NCI-H82 treated with DMSO at 0.1 percent for 48 hours (cell line): ENCODE data around the gene KIF1B.

Source experiments
- DNase-seq: peaks from one replicate; lab custom pipeline; 2025; ENCODE audit not compliant: unreplicated experiment; lab: John Stamatoyannopoulos, UW

KIF1B gene

GRCh38 chr1:10280439-10281350 lies 70.3 kb downstream of the KIF1B start:
- DNase-seq, result no peak

- DNase-seq, result no peak
These were observed 73.1 kb downstream of the KIF1B start for GRCh38 chr1:10283318-10283984.

DNA sequence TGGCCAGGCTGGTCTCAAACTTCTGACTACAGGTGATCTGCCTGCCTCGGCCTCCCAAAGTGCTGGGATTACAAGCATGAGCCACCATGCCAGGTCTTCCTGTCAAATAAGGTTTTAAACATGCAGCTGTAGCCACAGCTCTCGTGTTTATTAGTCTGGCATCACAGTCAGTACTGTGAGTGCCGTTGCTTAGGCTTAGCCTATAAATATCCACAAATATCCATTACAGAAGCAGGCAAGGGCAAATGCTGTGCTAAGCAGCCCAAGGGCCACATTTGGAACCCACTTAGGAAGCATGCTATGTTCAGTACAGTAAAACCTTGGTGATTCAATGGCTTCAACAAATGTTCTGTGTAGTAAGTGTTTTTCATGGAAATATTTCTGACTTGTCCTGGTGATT lies 75.9 kb downstream of the KIF1B start:
- DNase-seq, result no peak

- no peak for DNase-seq
These were observed 76.8 kb downstream of the KIF1B start for GRCh38 chr1:10287023-10287645.

DNA sequence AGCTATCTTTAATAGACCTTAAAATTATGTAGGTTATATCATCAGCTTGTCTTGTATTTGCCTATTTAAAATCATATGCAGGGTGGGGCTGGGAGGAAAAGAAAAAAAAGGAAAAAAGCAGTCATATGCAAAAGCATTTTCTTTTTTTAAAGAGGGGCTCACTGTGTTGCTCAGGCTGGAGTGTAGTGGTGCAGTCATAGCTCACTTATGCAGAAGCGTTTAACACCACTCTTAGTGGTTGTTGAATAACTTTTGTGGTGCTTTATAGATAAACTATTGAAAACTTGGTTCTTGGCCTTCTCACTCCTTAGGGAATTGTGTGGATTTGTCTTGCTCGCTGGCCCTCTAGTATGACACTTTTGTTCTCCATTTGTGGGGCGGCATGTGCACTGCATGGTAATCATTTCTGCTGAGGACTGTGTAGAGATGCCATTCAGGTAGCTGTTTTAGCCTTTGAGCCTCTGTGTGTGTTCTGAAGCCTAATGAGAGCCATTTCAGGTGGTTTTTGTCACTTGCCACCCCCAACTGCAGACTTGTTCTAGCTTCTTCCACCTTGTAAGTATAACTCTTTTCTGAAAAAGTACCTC lies 77.8 kb downstream of the KIF1B start:
- no peak for DNase-seq

DNA sequence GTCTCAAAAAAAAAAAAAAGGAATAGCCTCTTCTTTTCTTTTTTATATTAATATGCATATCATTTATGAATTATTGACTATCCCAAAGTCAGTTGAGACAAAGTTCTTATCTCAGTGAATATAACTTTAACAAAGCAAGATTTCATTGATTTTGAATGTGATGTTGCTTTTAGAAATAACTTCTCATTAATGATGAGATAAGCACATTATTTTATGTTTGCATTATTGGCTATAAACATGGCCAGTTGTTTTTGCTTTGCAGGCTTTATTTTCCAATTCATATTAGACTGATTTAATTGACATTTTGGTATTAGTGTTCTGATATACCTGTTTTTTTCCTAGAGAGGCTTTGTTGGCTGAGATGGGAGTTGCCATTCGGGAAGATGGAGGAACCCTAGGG lies 81.3 kb downstream of the KIF1B start:
- no peak for DNase-seq

- DNase-seq, result no peak
These were observed 81.8 kb downstream of the KIF1B start for GRCh38 chr1:10292188-10292587.

DNA sequence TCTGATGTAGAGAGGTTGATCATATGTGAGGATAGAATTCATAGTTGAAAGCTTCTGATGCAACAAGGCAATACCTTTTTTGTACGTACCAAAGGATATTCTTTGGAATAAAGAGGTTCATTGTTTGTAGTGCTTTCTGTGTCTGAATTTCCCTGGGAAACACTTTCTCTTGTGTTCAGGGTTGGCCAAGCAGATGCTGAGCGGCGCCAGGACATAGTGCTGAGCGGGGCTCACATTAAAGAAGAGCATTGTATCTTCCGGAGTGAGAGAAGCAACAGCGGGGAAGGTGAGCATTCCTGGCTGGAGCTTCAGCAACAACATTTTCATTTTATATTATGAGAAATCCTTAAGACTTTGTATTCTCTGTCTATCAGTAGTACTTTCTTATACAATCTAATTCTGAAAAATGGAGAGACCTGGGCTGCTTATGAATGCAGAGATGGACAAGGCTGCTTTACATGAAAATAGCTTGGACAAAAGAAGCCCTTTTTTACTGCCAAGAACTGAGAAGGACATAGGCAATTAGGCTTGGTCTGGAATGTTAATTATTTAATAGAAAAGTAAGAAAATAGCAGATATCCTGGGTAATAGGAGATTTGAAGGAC lies 85.2 kb downstream of the KIF1B start:
- DNase-seq, result no peak

DNA sequence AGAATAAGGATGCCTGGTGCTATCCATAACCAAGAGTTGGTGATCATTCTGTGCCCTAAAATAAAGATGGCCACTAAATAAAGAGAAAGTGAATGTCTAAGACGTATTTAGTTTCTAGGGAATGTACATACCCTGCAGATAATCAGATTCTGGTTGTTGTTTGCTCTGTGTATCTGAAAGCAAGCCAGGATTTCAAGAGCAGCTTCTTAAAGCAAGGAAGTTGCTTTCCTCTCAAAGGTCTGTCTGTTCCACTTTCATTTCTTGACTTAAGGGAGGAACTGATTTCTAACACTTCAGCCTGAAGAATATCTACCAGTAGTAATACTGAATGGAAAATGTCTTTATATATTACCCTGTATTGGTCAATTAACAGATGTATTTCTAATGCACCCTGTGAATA lies 88.8 kb downstream of the KIF1B start:
- no peak for DNase-seq

DNA sequence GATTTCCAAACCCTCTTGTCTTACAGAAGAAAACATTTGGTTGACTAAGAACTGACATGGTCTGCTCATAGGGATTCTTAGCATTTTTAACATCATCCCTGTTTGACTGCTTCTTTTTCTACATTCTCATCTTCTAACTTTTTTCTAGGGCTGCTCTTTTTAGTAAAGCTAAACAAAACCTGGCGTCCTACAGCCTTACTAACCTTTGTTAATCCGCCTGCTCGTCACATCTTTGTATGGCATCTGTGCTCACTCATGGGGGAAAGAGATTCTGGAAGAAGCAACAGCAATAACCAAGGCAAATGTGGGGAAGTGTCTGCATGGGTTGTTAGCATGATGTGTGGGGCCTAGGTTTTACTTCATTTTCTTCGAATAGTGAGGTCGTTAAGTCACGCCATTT lies 92.0 kb downstream of the KIF1B start:
- DNase-seq, result no peak

- no peak for DNase-seq
These were observed 93.9 kb downstream of the KIF1B start for GRCh38 chr1:10304295-10304694.

DNA sequence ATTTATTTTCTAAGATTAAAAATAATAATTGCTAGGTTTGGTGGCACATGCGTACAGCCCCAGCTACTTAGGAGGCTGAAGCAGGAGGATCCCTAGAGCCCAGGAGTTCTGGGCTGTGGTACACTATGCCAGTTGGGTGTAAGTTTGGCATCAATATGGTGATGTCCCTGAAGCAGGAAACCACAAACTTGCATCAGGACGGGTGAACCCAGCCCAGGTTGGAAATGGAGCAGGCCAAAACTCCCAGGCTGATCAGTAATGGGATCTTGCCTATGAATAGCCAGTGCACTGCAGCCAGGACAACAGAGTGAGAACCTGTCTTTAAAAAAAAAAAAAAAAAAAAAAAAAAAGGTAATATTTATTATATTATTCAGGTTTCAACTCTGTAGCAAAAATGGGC lies 96.1 kb downstream of the KIF1B start:
- DNase-seq, result no peak

- DNase-seq, result no peak
These were observed 97.6 kb downstream of the KIF1B start for GRCh38 chr1:10308001-10308400.

GRCh38 chr1:10309243-10310011 lies 99.1 kb downstream of the KIF1B start:
- DNase-seq, result no peak

DNA sequence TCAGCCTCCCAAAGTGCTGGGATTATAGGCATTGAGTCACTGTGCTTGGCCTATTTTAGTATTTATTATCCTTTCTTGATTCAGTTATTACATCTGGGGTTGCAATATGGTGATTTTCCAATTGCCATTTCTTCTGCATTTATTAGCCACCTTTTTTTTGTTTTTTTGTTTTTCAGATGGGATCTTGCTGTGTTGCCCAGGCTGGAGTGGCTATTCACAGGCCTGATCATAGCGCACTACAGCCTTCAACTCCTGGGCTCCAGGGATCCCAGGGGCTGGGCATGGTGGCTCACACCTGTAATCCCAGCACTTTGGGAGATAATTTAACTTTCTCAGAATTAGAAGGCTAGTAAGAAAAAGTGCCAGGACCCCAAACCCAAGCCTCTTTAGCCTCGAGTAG lies 106.4 kb downstream of the KIF1B start:
- DNase-seq, result no peak

GRCh38 chr1:10319750-10320149 lies 109.4 kb downstream of the KIF1B start:
- DNase-seq, result no peak

DNA sequence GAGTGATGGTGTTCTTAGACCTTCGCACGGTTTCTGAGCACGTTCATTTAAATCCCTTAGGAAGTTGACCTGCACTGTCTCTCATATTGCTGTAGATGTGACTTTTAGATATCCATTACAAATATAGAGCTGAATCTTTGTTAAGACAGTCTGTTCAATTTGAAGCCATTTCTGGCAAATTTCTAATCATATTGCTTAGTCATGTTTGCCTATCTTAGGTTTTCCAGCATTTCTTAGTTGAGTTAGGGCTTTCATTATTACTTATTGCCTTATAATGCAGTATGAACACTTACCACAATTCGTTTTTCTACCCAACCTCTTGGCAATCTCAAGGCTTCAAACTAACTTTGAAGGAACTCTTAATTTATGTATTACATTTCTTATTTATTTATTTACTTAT lies 110.0 kb downstream of the KIF1B start:
- DNase-seq, result no peak

GRCh38 chr1:10322821-10323220 lies 112.5 kb downstream of the KIF1B start:
- DNase-seq, result no peak

DNA sequence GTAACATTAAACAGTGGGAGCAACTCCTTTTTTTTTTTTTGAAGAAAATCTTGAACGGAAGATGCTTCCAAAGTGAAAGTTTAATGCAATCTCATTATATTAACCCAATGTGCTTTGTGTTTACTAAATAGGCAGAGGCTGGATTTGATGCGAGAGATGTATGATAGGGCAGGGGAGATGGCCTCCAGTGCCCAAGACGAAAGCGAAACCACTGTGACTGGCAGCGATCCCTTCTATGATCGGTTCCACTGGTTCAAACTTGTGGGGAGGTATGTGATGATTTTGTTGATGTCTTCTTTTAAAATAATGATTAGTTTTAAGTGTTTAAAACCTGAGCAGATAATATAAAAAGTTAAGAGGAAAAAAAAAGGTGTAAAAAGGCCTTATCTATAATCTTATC lies 114.3 kb downstream of the KIF1B start:
- DNase-seq, result no peak

- DNase-seq, result no peak
These were observed 115.2 kb downstream of the KIF1B start for GRCh38 chr1:10325521-10325920.

- no peak for DNase-seq
These were observed 115.9 kb downstream of the KIF1B start for GRCh38 chr1:10326251-10326650.
